Measurements from ENCODE around the gene FXYD6. TPM values are rescaled to one million over a fixed set of nuclear protein-coding genes. Genes with fewer than 3 reads are reported as not detected.

The FXYD6 gene
- total and polyA plus RNA-seq, 2 donors, result 24.1 to 25.7 TPM

GRCh38 chr11:117826832-117827231 is 49.6 kb downstream of the FXYD6 start:
- DNase-seq (ENCODE audit: low read depth in 6 of 9, low spot score in 9 of 9), result no peak
- Histone ChIP-seq H3K9me3 (ENCODE audit: control insufficient read depth in 2 of 2, insufficient read depth in 1 of 2, low read length in 1 of 2) (no peaks in the 10 kb centered on the region), H3K4me1 (ENCODE audit: control insufficient read depth in 2 of 2, insufficient read depth in 2 of 2, low read length in 2 of 2) (peaks cover 74 to 85% of the 10 kb centered on the region in 2 donors), H3K27ac (ENCODE audit: low read depth in 1 of 2, low read length in 1 of 2) (no peak overlapping the region), H3K4me3 (ENCODE audit: low read length in 2 of 2) (no peak overlapping the region), H3K27me3 (ENCODE audit: control insufficient read depth in 2 of 2, insufficient read depth in 1 of 2, low read length in 1 of 2) (no peaks in the 10 kb centered on the region), H3K36me3 (ENCODE audit: control insufficient read depth in 2 of 2, insufficient read depth in 2 of 2, low read length in 1 of 2) (no peaks in the 10 kb centered on the region)
- WGBS, result 77% methylated on average over 3 of the region's 3 CpGs

GRCh38 chr11:117826190-117826570 is 50.3 kb downstream of the FXYD6 start:
- no peak overlapping the region for H3K4me3 ChIP-seq (ENCODE audit: low read length in 2 of 2)
- H3K9me3 ChIP-seq (ENCODE audit: control insufficient read depth in 2 of 2, insufficient read depth in 1 of 2, low read length in 1 of 2), result no peaks in the 10 kb centered on the region
- WGBS, result 74% methylated on average over 10 of the region's 10 CpGs
- peaks cover 71 to 81% of the 10 kb centered on the region in 2 donors for H3K4me1 ChIP-seq (ENCODE audit: control insufficient read depth in 2 of 2, insufficient read depth in 2 of 2, low read length in 2 of 2)
- no peaks in the 10 kb centered on the region for H3K27me3 ChIP-seq (ENCODE audit: control insufficient read depth in 2 of 2, insufficient read depth in 1 of 2, low read length in 1 of 2)
- no peak for DNase-seq (ENCODE audit: low read depth in 6 of 9, low spot score in 9 of 9)
- no peak overlapping the region for H3K27ac ChIP-seq (ENCODE audit: low read depth in 1 of 2, low read length in 1 of 2)
- H3K36me3 ChIP-seq (ENCODE audit: control insufficient read depth in 2 of 2, insufficient read depth in 2 of 2, low read length in 1 of 2), result no peaks in the 10 kb centered on the region

DNA sequence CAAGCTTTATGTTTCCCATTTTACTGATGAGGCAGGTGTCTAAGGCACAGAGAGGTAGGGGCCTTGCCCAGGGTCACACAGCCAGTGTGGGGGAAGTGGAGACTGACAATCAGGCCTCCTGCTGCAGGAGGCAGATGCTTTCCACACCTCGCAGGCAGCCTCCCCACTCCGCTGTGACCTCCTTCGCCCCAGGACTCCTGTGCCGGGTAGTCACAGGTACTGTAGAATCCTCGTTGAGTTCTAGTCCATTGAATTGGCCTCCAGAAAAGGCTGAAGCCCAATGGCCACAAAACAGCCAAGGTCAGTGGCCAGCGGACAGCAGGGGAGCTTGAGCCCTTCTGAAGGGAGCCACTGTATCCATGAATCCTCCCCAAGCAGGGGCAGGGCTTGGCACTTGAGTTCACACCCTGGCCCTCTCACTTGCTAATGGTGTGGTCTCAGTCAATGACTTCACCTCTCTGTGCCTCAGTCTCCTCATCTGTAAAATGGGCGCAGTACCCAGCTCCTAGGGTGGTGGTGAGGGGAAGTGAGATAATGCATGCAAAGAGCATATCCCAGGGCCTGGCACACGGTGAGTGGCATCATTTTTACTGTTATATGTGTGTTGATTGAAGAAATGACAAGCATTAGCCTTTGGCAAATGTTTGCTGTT is 50.8 kb downstream of the FXYD6 start:
- Histone ChIP-seq H3K36me3 (ENCODE audit: control insufficient read depth in 2 of 2, insufficient read depth in 2 of 2, low read length in 1 of 2) (no peaks in the 10 kb centered on the region), H3K27ac (ENCODE audit: low read depth in 1 of 2, low read length in 1 of 2) (no peak overlapping the region), H3K27me3 (ENCODE audit: control insufficient read depth in 2 of 2, insufficient read depth in 1 of 2, low read length in 1 of 2) (no peaks in the 10 kb centered on the region), H3K4me3 (ENCODE audit: low read length in 2 of 2) (no peak overlapping the region), H3K4me1 (ENCODE audit: control insufficient read depth in 2 of 2, insufficient read depth in 2 of 2, low read length in 2 of 2) (peaks cover 66 to 75% of the 10 kb centered on the region in 2 donors), H3K9me3 (ENCODE audit: control insufficient read depth in 2 of 2, insufficient read depth in 1 of 2, low read length in 1 of 2) (no peaks in the 10 kb centered on the region)
- DNase-seq (ENCODE audit: low read depth in 6 of 9, low spot score in 9 of 9), result no peak
- WGBS, result 89% methylated on average over 8 of the region's 8 CpGs

DNA sequence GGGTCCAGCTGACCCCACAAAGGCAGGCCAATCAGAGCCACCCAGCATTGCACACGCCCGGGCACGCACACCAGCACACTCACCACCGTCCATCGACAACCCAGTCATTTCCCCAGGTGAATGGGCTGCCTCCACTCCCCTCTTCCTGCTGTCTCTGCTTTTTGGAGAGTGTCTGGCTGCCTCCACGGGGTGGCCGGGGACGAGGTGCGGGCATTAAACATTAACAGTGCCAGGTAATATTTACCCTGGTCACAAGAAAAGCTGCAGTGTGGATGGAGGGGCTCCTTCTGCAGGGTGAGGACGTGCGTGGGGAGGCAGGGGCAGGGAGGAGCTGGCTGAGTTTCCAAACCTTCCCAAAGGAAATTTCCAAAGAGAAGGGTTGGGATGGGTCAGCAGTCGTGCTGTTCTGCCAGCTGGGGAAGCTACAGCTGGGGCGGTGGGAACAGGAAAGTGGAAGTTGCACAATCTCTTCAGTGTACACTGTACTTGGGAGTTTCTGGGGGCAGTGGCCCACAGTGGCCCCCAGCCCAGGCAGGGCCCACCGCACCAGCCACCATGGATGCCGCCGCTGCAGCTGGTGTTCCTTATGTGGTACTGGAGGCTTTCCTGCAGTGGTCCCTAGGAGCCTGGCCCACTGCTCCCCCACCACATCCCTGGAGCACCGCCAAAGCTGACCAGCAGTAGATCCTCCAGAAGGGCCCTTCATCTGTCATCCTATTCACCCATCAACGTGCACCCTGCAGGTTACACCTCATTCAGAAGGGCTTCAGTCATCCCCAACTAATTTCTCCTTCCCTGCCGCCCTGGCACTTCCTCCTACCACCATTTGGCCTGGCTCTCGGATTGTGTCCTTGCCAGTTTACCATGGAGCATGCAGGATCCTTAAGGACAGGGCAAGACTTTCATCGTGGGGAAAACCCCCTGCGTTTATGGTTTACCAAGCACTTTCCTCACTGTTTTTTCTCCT is 51.6 kb downstream of the FXYD6 start, which contains the start of gene FXYD2:
Gene FXYD2, minus strand, starts transcription at position 174 of the 967 bp plus-strand sequence. Its CDS starts 66 bp downstream, at position 108.
- no peaks in the 10 kb centered on the region for H3K9me3 ChIP-seq (ENCODE audit: control insufficient read depth in 2 of 2, insufficient read depth in 1 of 2, low read length in 1 of 2)
- H3K27ac ChIP-seq (ENCODE audit: low read depth in 1 of 2, low read length in 1 of 2), result peak within 1 kb of the TSS; percentile 86 to 92
- no peak for DNase-seq (ENCODE audit: low read depth in 6 of 9, low spot score in 9 of 9)
- H3K4me1 ChIP-seq (ENCODE audit: control insufficient read depth in 2 of 2, insufficient read depth in 2 of 2, low read length in 2 of 2), result peaks cover 58 to 67% of the 10 kb centered on the region in 2 donors
- no peaks in the 10 kb centered on the region for H3K27me3 ChIP-seq (ENCODE audit: control insufficient read depth in 2 of 2, insufficient read depth in 1 of 2, low read length in 1 of 2)
- no peaks in the 10 kb centered on the region for H3K36me3 ChIP-seq (ENCODE audit: control insufficient read depth in 2 of 2, insufficient read depth in 2 of 2, low read length in 1 of 2)
- no peak within 1 kb of the TSS for H3K4me3 ChIP-seq (ENCODE audit: low read length in 2 of 2)
- 33% methylated on average over 22 of the region's 22 CpGs for WGBS

- no peaks in the 10 kb centered on the region for H3K27me3 ChIP-seq (ENCODE audit: control insufficient read depth in 2 of 2, insufficient read depth in 1 of 2, low read length in 1 of 2)
Observed at GRCh38 chr11:117823946-117824420, 52.5 kb downstream of the FXYD6 start.

GRCh38 chr11:117823294-117823945 is 53.0 kb downstream of the FXYD6 start:
- peak overlapping the region; percentile 86 to 92 for H3K27ac ChIP-seq (ENCODE audit: low read depth in 1 of 2, low read length in 1 of 2)
- H3K27me3 ChIP-seq (ENCODE audit: control insufficient read depth in 2 of 2, insufficient read depth in 1 of 2, low read length in 1 of 2), result no peaks in the 10 kb centered on the region
- no peaks in the 10 kb centered on the region for H3K36me3 ChIP-seq (ENCODE audit: control insufficient read depth in 2 of 2, insufficient read depth in 2 of 2, low read length in 1 of 2)
- H3K4me3 ChIP-seq (ENCODE audit: low read length in 2 of 2), result no peak overlapping the region
- 8% methylated on average over 18 of the region's 18 CpGs for WGBS
- peaks cover 44 to 65% of the 10 kb centered on the region in 2 donors for H3K4me1 ChIP-seq (ENCODE audit: control insufficient read depth in 2 of 2, insufficient read depth in 2 of 2, low read length in 2 of 2)
- peak in 6 of 9 donors; percentile 59 to 90 (median 74) for DNase-seq (ENCODE audit: low read depth in 6 of 9, low spot score in 9 of 9)
- H3K9me3 ChIP-seq (ENCODE audit: control insufficient read depth in 2 of 2, insufficient read depth in 1 of 2, low read length in 1 of 2), result no peaks in the 10 kb centered on the region

More at GRCh38 chr11:117823946-117824420, 52.5 kb downstream of the FXYD6 start:
- WGBS, result 5% methylated on average over 13 of the region's 13 CpGs
- peak in 3 of 9 donors; percentile 51 to 79 (median 67) for DNase-seq (ENCODE audit: low read depth in 6 of 9, low spot score in 9 of 9)
- H3K27ac ChIP-seq (ENCODE audit: low read depth in 1 of 2, low read length in 1 of 2), result peak overlapping the region; percentile 86 to 92
- no peak overlapping the region for H3K4me3 ChIP-seq (ENCODE audit: low read length in 2 of 2)
- no peaks in the 10 kb centered on the region for H3K36me3 ChIP-seq (ENCODE audit: control insufficient read depth in 2 of 2, insufficient read depth in 2 of 2, low read length in 1 of 2)
- H3K4me1 ChIP-seq (ENCODE audit: control insufficient read depth in 2 of 2, insufficient read depth in 2 of 2, low read length in 2 of 2), result peaks cover 50 to 66% of the 10 kb centered on the region in 2 donors
- no peaks in the 10 kb centered on the region for H3K9me3 ChIP-seq (ENCODE audit: control insufficient read depth in 2 of 2, insufficient read depth in 1 of 2, low read length in 1 of 2)

DNA sequence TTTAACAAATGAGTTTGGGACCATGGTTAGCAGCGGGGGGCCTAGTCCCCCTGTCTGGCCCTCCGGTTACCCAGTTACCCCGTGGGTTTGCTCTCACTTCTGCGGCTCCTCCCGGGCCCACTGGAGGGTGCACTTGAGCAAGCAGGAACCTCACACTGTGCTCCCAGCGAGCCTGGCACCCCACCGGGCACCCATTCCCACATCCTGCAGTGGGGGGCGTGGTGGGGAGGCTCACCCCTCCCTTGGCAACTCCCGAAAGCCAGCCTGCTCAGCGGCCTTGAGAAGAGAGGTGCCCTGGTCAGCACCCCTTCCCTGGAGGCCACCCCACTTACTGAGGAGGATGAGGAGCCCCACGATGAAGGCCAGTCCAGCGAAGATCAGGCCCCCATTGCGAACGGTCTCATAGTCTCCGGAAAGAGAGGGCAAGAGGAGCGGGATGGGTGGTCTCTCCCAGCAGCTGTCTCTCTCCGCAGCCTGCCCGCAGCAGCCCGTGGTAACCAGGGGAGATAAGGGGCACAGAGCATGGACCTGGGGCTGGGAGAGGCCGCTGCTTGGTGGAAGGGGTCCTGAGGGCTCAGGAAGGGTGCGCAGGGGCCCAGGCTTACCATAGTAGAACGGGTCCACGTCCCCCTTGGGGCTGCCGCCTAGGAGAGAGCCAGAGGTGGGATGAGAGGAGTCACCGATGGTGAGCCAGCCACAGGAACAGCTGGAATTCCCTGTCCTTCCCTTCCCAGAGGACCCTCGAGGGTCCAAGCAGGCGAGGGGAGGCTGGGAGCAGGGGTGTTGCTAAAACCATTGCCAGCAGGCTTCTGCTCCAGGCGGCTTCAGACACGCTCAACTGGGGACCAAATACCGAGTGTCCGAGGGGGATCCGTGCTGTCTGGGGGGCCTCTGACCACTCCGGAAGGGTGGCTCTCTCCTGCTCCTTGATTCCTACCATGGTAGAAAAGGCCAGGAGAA is 54.1 kb downstream of the FXYD6 start:
- Histone ChIP-seq H3K27me3 (ENCODE audit: control insufficient read depth in 2 of 2, insufficient read depth in 1 of 2, low read length in 1 of 2) (no peaks in the 10 kb centered on the region), H3K4me3 (ENCODE audit: low read length in 2 of 2) (no peak overlapping the region), H3K36me3 (ENCODE audit: control insufficient read depth in 2 of 2, insufficient read depth in 2 of 2, low read length in 1 of 2) (no peaks in the 10 kb centered on the region), H3K4me1 (ENCODE audit: control insufficient read depth in 2 of 2, insufficient read depth in 2 of 2, low read length in 2 of 2) (peaks cover 39 to 65% of the 10 kb centered on the region in 2 donors), H3K9me3 (ENCODE audit: control insufficient read depth in 2 of 2, insufficient read depth in 1 of 2, low read length in 1 of 2) (no peaks in the 10 kb centered on the region), H3K27ac (ENCODE audit: low read depth in 1 of 2, low read length in 1 of 2) (peak overlapping the region; percentile 64 to 86)
- DNase-seq (ENCODE audit: low read depth in 6 of 9, low spot score in 9 of 9), result peak in 3 of 9 donors; percentile 52 to 73 (median 64)
- WGBS, result 66% methylated on average over 33 of the region's 33 CpGs

DNA sequence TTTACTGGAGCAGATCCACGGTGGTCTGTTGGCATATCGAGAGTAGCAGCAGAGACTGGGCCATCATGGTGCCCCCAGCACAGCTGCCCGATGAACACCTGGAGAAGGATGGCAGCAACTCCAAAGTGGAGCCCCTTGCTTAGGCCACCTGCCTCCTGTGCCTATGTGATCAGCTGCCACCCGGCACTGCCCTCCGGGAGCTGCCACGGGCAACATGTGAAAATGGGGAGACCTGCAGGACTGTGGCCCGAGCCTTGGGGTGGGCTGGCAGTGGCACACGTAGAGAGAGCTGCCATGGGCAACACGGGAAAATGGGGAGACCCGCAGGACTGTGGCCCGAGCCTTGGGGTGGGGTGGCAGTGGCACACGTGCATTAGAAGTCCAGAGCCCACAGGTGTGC is 55.0 kb downstream of the FXYD6 start:
- Histone ChIP-seq H3K27me3 (ENCODE audit: control insufficient read depth in 2 of 2, insufficient read depth in 1 of 2, low read length in 1 of 2) (no peaks in the 10 kb centered on the region), H3K9me3 (ENCODE audit: control insufficient read depth in 2 of 2, insufficient read depth in 1 of 2, low read length in 1 of 2) (no peaks in the 10 kb centered on the region), H3K27ac (ENCODE audit: low read depth in 1 of 2, low read length in 1 of 2) (no peak overlapping the region), H3K36me3 (ENCODE audit: control insufficient read depth in 2 of 2, insufficient read depth in 2 of 2, low read length in 1 of 2) (no peaks in the 10 kb centered on the region), H3K4me1 (ENCODE audit: control insufficient read depth in 2 of 2, insufficient read depth in 2 of 2, low read length in 2 of 2) (peaks cover 39 to 74% of the 10 kb centered on the region in 2 donors), H3K4me3 (ENCODE audit: low read length in 2 of 2) (no peak overlapping the region)
- 91% methylated on average over 12 of the region's 12 CpGs for WGBS
- no peak for DNase-seq (ENCODE audit: low read depth in 6 of 9, low spot score in 9 of 9)

All from thymus (tissue), 11 donors.